Hypothalamus (tissue), 51 donors: Measurements from ENCODE around the gene HMX1.

Experiments used
- DNase-seq, 51 donors: peaks; one replicate each; lab custom pipeline; 2025; lab: John Stamatoyannopoulos, UW

Gene HMX1

DNA sequence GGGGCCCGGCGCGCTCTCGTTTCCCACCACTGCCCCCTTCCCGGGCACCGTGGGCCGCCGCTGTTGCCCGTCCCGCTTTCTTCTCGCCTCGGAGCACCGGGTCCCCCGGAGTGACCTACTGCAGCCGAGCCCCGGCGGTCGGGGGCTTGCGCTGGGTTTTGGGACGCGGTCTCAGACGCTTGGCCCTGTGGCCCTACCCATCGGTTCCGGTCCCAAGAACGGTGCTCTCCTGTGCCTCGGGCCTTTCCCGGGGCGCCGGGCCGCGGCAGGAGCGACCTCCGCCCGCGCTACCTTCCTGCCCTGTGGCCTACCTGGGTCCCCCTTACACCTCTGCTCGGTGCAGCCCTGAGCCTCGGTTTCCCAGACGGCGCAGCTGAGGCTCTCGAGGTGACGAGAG lies 21.6 kb upstream of the HMX1 start:
- DNase-seq, result no peak

DNA sequence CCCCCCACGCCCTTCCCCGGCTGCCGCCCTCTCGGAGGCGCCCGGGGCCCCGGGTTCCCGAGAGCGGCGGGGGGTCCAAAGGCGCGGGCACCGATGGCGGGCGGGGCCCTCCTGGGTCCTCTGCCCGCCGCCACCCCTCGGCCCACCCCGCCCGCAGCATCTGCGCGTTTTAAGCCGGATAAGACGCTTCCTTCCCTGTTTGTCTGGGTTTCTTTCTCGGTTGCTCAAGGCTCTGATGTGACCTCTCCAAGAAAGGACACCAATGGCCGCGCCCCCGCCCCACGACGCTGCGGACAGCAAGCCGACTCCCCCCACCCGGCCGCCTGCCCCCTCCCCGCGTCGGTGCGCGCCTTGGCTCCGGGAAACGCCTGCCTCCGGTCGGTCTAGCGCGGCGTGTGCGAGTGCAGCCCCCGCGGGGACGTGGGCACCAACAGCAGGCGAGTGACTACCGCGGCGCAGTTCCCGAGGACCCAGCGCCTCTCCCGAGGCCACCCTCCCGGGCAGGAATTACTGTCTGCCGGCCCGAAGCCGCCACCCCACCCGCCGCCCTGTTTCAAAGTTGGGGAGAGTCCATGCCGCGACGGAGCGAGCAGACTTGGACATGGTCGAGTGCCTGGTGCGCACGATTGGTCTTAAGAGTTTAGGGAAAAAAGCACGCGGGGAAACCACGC lies 21.1 kb upstream of the HMX1 start:
- no peak for DNase-seq

DNA sequence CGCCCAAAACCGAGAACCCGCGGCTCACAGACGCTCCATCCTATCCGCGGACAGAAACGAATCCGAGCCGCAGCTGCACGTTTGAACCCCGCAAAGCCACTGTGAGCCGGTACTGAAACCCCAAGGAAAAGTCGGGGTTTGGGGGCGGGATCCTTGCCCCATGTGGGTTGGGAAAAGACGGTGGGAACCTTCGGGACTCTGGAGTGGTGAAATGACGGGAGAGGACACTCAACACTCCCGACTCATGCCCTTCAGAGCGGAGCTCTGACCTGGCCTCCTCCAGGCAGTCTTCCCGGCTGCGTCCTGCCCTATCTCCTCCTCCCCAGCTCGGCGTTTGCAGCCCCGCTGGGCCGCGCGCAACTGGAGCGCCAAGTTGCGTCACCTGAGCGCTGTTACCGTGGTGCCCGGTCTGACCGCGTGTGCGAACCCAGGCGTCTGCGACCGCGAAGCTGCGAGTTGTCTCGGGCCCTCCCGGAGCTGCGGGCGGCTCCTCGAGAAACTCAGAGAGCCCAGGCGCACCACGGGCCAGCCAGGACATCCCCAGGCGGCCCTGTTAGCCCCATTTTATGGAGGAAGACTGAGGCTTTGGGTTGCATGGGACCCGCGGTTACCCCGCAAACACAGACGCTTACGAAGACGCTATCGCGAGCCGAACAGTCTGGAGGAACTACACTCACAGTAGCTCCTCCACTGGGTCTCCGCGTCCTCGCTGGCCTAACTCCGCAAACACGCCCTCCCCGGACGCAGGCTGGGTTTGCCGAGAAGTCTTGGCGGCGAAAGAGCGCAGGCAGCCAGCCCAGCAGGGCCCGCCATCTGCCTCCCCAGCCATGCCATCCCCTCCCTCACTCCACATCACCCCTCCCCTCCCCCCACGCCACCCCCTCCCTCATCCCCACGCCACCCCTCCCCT lies 20.3 kb upstream of the HMX1 start:
- no peak for DNase-seq

GRCh38 chr4:8891255-8891645 lies 19.6 kb upstream of the HMX1 start:
- no peak for DNase-seq

DNA sequence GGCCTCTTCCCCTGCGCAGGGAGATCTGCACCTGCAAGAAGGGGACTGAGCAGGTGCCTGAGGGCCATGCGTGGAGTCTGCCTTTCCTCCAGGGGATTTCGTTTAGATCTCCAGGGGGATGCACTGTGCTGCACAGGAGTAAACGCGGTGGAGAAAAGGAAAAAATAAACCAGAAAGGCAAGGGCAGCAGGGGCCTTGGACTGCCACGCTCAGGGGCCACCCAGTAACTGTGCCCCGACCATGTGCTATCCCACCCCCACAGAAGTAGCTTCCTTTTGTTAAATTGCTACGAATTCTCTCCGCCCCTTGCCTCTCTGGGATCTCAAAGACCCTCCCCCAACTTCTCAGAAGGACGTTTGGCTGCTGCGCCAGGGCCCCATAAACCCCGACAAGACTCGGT lies 17.2 kb upstream of the HMX1 start:
- no peak for DNase-seq

DNA sequence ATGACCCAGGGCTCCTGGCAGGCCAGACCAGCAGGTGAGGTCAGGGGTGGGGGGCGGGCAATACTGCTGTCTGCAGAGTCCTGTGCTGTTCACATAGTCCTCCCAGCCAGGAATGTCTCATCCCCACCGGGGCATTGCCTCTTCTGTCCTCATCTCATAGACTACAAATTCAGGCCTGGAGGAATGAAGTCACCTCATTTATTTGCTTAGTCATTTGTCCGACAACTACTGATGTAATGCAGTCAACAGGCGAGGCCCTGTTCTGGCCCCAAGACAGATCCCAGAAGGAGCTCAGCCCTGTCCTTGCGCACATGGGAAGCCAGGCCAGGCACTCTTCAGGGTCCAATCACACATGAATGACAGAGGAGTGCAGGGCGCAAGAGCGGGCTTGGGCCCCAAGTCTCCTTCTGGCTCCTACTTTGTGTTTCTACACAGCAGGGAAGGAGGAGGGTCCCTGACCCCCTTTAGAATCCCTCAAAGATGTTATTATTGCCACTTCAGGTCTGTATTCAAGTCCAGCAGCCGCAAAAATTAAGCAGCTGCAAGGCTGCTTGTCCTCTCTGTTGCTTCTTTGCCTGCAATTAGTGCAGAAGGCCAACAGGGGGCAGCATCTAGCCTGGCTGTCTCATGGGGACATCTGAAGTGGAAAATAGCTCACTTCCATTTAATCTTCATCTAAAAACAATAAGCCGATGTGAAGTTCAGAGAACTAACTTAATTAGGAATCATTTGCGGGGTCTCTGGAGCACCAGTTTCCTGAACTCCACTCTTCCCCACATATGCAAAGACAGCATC lies 15.2 kb upstream of the HMX1 start:
- no peak for DNase-seq

GRCh38 chr4:8882239-8882638 lies 10.6 kb upstream of the HMX1 start:
- no peak for DNase-seq

GRCh38 chr4:8880851-8881250 lies 9.2 kb upstream of the HMX1 start:
- no peak for DNase-seq

DNA sequence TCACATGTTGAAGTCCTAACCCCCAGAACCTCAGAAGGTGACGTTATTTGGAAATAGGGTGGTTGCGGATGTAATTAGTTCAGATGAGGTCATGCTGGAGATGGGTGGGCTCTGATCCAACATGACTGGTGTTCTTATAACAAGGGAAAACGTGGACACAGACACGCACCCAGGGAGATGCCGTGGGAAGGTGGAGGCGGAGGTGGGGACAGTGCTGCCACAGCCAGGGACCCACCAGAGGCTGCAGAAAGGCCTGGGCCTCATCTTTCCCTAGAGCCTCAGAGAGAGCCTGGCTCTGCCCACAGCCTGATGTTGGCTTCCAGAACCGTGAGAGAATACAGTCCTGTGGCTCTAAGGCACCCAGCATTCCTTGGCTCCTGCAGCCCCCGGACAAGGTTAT lies 7.9 kb upstream of the HMX1 start:
- no peak for DNase-seq

- no peak for DNase-seq
Measured at GRCh38 chr4:8878421-8878820, 6.8 kb upstream of the HMX1 start.

- no peak for DNase-seq
Measured at GRCh38 chr4:8877780-8878040, 6.1 kb upstream of the HMX1 start.

- no peak for DNase-seq
Measured at GRCh38 chr4:8876982-8877779, 5.5 kb upstream of the HMX1 start.

- DNase-seq, result no peak
Measured at GRCh38 chr4:8874896-8875680, 3.4 kb upstream of the HMX1 start.

GRCh38 chr4:8874003-8874895 lies 2.6 kb upstream of the HMX1 start:
- no peak for DNase-seq

- DNase-seq, result no peak
Measured at GRCh38 chr4:8872402-8873291, 1.0 kb upstream of the HMX1 start.

DNA sequence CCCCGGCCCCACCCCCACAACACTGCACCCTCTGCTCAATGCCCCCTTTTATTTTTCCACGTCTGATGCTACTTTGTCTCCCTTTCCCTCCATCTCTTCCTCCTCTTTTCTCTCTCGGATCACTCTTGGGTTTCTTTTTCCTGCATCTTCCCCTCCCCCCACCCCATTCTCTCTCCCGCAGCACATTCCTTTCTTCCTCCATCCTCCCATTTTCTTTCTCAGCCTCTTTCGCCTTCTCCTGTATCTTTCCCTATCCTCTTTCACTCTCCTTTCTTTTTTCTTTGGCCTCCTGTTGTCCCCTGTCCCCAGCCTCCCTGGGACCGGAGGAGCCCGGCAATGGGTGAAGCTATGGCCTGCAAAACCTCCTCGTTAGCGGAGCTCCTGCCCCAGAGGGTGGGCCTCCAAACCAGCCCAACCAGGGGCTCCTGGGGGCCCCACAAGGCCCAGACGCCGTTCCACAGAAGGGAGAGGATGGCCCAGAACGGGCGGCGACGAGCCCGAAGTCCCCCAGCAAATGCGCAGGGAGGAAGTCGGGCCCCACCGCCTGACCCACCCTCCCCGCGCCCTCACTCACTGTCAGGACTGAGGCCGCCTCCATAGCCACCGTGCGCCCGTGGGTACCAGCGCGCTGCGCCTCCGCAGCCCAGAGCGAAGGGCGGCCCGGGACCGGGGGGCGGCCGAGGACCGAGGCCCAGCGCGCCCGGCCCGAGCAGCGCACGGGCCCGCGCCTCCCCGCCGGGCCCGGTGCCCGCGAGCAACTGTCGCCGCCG lies 807 bp downstream of the HMX1 start:
- peak in 1 of 51 donors; percentile 13 for DNase-seq
